Body of pancreas (tissue), 4 donors: ENCODE measurements around the gene SSTR3. TPM values are rescaled to one million over a fixed set of nuclear protein-coding genes. Genes with fewer than 3 reads are reported as not detected.

Source experiments
- ATAC-seq: fragments of 150-250 bp; one replicate; pipeline ENCODE4 v1.9.1; 2016
- DNase-seq, 4 donors: peaks; one replicate each; pipeline ENCODE4 v3.0.0-alpha.2; 2019
- H3K27ac ChIP-seq, 4 donors: fragments of 200-600 bp; sonication (generic); 1 replicate in 3 of 4; 2 replicates in 1 of 4; pipeline versions ENCODE4 v1.5.1 to v1.6.1; 2016 to 2019; ENCODE audit warnings: mild to moderate bottlenecking in 1 of 4, mixed read lengths in 1 of 4, moderate library complexity in 1 of 4
- H3K27me3 ChIP-seq, 2 donors: fragments of 200-600 bp; sonication (generic); one replicate each; pipeline ENCODE4 v1.6.0; 2016; ENCODE audit warnings: mild to moderate bottlenecking in 1 of 2
- H3K36me3 ChIP-seq, 2 donors: fragments of 200-600 bp; sonication (generic); replicated peaks in 1 of 2; 2 replicates each; pipeline ENCODE4 v1.5.1; 2016; ENCODE audit warnings: low read depth in 2 of 2; ENCODE audit not compliant: insufficient read depth in 1 of 2
- H3K4me1 ChIP-seq: fragments of 200-600 bp; sonication (generic); one replicate; pipeline ENCODE4 v1.6.0; 2016
- H3K4me3 ChIP-seq, 2 donors: fragments of 200-600 bp; sonication (generic); 1 replicate in 1 of 2; 2 replicates in 1 of 2; pipeline ENCODE4 v1.5.1; 2016 to 2019
- H3K9me3 ChIP-seq, 3 donors: fragments of 200-600 bp; sonication (generic); 1 replicate in 2 of 3; 2 replicates in 1 of 3; pipeline ENCODE4 v1.5.1; 2016
- POLR2A ChIP-seq, 3 donors: fragments of 450-650 bp; IDR thresholded peaks; one replicate each; pipeline ENCODE4 v1.6.1; 2016; ENCODE audit warnings: antibody characterized with exemption in 3 of 3, mild to moderate bottlenecking in 2 of 3
- WGBS, 2 donors: methylation state at CpG; one replicate each; pipeline ENCODE4 v1.1.5; 2017; 5-methylcytosine and 5-hydroxymethylcytosine counted together
- intact Hi-C: fragments of 100-400 bp; cut with DNase I; formaldehyde crosslinking; loops from one replicate; pipeline ENCODE4 v1.15.1; 2023
- total RNA-seq, 2 donors: library from RNA; depleted of rRNA; stranded (reverse); fragments of >200 nt; gene quantifications; one replicate each; pipeline ENCODE4 v1.1.0, GENCODE V29; 2016
- TF ChIP-seq, protein P1 (sequence below), 7 experiments: fragments of 450-650 bp in 4 of 7; fragments of 200-600 bp in 3 of 7; sonication (generic) in 3 of 7; IDR thresholded peaks; one replicate each; pipeline ENCODE4 v1.5.1; 2016 to 2019; ENCODE audit warnings: antibody characterized with exemption in 7 of 7

SSTR3 gene
- total RNA-seq, 2 donors from 2014 or later, result 1.3 to 4.2 TPM

DNA sequence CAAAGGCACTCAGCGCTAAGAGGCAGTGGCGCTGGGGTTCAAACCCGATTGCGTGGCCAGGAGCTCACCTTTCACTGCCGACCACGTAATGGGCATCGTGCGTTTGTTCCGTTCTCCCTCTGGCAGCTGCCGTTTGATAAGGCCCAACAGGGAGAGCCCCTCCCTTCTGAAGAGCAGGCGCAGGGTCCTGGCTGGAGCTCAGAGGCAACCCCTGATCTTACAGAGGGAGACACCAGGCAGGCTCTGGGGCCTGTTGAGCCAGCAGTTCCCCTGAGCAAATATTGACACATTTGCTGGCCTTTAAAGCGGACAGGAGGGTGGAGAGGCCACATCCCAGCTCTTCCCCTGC is 12.5 kb downstream of the SSTR3 start:
- H3K27ac ChIP-seq, result peak overlapping the region; percentile 54 to 91 (median 72)

DNA sequence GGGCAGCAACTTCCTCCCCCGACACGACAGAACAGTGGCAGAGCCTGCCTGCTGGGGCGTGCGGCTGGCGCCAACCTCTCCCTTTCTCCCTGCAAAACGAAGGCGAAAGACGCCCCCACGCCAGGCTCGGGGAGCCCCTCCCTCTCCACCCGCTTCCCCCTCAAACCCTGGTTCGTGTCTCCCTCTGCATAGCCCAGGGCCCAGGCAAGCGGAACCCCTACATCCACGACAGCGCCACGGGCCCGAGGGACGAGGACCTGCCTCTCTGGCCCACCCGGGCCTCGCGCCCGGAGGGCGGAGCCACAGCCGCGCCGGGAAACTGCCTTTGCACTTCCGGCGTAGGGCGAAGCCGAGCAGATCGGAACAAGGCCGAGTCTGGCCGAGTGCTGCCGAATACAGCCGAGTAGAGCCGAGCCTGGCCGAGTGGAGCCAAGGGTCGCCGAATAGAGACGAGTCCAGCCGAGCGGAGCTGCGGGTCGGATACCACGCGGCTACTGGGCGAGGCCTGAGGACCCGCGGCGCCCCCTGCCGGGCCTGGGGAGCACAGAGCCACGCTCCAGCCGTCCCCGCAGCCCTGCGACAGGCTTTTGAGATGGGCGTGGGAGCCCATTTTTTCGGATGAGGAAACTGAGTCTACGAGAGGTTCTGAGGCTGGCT is 13.0 kb downstream of the SSTR3 start:
- DNase-seq (peak; percentile 99), ATAC-seq (peak; percentile 95)
- peak overlapping the region; percentile 44 to 78 for H3K4me3 ChIP-seq
- peaks cover 31% of the 10 kb centered on the region for H3K4me1 ChIP-seq
- TF ChIP-seq POLR2A (IDR thresholded peaks at IDR 0.05), result peak; percentile 95 to 99 (median 99)
- TF ChIP-seq, protein P1, sequence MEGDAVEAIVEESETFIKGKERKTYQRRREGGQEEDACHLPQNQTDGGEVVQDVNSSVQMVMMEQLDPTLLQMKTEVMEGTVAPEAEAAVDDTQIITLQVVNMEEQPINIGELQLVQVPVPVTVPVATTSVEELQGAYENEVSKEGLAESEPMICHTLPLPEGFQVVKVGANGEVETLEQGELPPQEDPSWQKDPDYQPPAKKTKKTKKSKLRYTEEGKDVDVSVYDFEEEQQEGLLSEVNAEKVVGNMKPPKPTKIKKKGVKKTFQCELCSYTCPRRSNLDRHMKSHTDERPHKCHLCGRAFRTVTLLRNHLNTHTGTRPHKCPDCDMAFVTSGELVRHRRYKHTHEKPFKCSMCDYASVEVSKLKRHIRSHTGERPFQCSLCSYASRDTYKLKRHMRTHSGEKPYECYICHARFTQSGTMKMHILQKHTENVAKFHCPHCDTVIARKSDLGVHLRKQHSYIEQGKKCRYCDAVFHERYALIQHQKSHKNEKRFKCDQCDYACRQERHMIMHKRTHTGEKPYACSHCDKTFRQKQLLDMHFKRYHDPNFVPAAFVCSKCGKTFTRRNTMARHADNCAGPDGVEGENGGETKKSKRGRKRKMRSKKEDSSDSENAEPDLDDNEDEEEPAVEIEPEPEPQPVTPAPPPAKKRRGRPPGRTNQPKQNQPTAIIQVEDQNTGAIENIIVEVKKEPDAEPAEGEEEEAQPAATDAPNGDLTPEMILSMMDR (IDR thresholded peaks at IDR 0.05), result peak; percentile 83 to 99 (median 96)
- no peaks in the 10 kb centered on the region for H3K27me3 ChIP-seq
- H3K36me3 ChIP-seq, result no peaks in the 10 kb centered on the region
- no peaks in the 10 kb centered on the region for H3K9me3 ChIP-seq
- intact Hi-C loops, result no loop called here
- WGBS, 2 donors, result 0% methylated on average over 19 to 58 of the region's 58 CpGs
- H3K27ac ChIP-seq, result peak overlapping the region; percentile 85 to 94 (median 92)

More for the DNA sequence above, 12.5 kb downstream of the SSTR3 start:
- TF ChIP-seq POLR2A (IDR thresholded peaks at IDR 0.05), result no peak
- TF ChIP-seq, protein P1 (IDR thresholded peaks at IDR 0.05), result peak in 2 of 7 experiments; percentile 3
- Histone ChIP-seq H3K27me3 (no peaks in the 10 kb centered on the region), H3K4me3 (no peak overlapping the region), H3K4me1 (peaks cover 31% of the 10 kb centered on the region), H3K36me3 (no peaks in the 10 kb centered on the region), H3K9me3 (no peaks in the 10 kb centered on the region)
- DNase-seq, result peak in 3 of 4 donors; percentile 46 to 54 (median 49)
- WGBS, 2 donors, result 15 to 40% methylated on average over 1 to 12 of the region's 12 CpGs
- peak; percentile 0 for ATAC-seq
- intact Hi-C loops, result loop anchor here (5.0 kb wide), 1 partner anchor 37 kb away; no protein-coding TSS in a partner anchor

DNA sequence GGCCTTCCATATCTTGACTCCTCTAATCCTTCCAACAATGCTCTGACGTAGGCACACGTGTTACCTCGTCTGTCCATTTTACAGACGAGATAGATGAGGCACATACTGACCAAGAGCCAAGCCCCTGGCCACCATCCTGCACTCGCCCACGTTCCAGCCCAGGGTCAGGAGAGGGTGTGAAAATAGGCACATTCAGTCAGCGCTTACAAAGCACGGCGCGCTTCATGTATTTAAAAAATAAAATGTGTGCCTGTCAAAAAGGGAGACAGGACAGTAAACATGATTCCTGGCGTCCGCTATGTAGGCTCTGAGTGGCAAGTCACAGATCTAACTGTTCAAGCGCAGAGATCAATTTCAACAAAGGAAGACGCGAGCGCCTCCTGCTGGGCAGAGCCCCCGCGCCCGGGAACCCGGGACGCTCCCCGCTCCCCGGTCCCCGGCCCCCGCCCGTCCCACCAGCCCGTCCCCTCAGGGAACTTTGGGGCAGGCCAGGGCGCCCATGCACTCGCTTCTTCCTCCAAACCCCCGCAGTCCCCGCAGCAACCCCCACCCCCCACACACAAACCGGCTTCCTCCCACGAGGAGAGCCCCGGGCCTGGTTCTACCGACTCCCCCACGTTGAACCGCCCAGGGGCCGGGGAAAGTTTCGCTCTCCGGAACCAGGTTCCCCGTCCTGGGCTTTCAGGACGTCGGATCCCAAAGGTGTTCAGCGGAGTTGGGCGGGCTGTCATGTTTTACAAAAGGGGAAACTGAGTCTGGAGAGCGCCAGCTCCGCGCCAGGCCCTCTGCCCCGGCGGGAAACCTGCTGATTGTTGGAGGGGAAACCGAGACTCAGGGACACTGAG is 13.8 kb downstream of the SSTR3 start:
- Histone ChIP-seq H3K4me3 (peak overlapping the region; percentile 44 to 78), H3K36me3 (no peaks in the 10 kb centered on the region), H3K9me3 (no peaks in the 10 kb centered on the region), H3K27me3 (no peaks in the 10 kb centered on the region), H3K4me1 (peaks cover 31% of the 10 kb centered on the region), H3K27ac (peak overlapping the region; percentile 85 to 94 (median 92))
- TF ChIP-seq POLR2A (IDR thresholded peaks at IDR 0.05), result no peak
- TF ChIP-seq, protein P1 (IDR thresholded peaks at IDR 0.05), result peak; percentile 52 to 89 (median 59)
- 2 to 3% methylated on average over 20 to 51 of the region's 51 CpGs for WGBS, 2 donors
- peak; percentile 79 to 87 (median 86) for DNase-seq
- peak; percentile 46 for ATAC-seq
- intact Hi-C loops, result no loop called here

DNA sequence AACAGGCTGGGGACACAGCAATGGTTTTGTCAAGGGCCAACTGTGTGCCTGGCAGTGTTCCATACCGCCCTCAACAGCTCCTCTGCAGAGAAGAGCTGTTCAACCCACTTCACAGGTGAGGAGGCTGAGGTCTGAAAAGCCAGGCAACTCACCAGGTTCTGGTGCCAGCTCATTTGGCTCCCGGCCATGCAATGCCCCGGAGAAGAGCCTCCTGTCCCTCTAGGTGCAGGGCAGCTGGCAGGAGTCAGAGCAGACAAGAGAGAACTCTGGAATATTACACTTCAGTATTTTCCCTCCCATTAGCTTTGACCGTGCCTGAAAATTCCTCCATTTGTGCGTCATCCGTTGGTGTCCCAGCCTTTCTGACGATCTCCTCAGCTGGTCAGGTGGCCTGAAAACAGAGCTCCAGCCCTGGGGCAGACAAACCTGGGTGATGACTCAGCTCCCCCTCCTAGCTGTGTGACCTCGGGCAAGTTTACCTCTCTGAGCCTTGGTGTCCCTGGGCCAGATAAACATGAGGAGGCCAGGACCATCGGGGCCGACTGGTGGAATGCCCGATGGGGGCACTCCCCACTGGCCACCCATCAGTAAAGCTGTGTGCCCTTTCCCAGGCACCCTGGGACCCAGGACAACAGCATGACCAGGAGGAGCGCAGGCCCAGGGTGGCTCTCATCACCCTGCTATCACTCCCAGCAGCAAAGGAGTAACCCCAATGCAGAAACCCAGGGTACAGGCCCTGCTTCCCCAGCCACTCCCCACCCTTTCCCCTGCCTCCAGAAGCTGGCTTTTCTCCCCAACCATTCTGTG is 14.6 kb downstream of the SSTR3 start:
- no peak overlapping the region for H3K4me3 ChIP-seq
- no peak for TF ChIP-seq POLR2A (IDR thresholded peaks at IDR 0.05)
- TF ChIP-seq, protein P1 (IDR thresholded peaks at IDR 0.05), result no peak

More for the DNA sequence above, 14.6 kb downstream of the SSTR3 start:
- H3K27me3 ChIP-seq, result no peaks in the 10 kb centered on the region
- peaks cover 31% of the 10 kb centered on the region for H3K4me1 ChIP-seq
- WGBS, 2 donors, result 33 to 48% methylated on average over 7 to 12 of the region's 12 CpGs
- no peaks in the 10 kb centered on the region for H3K36me3 ChIP-seq
- no peaks in the 10 kb centered on the region for H3K9me3 ChIP-seq
- intact Hi-C loops, result no loop called here
- ATAC-seq (peak; percentile 11), DNase-seq (peak; percentile 54 to 84 (median 62))
- H3K27ac ChIP-seq, result peak overlapping the region; percentile 70 to 94 (median 88)
